ENCODE data around the gene PEDS1.

- TF ChIP-seq CTCF (IDR thresholded peaks at IDR 0.05) (no peak), POLR2A (IDR thresholded peaks at IDR 0.05) (no peak), POLR2AphosphoS5 (IDR thresholded peaks at IDR 0.05) (no peak)
Observed at GRCh38 chr20:50136822-50137599, 16.5 kb downstream of the PEDS1 start.
